ENCODE data around the gene PGAM5.

The PGAM5 gene

GRCh38 chr12:132710405-132711079, at the start of gene PGAM5:
Gene PGAM5 (plus strand): TSS chr12:132710842. CDS start chr12:132710877, 35 bp downstream.
- peak within 1 kb of the TSS; percentile 82 for H3K4me3 ChIP-seq (ENCODE audit: low read length)
- TF ChIP-seq, protein P1, sequence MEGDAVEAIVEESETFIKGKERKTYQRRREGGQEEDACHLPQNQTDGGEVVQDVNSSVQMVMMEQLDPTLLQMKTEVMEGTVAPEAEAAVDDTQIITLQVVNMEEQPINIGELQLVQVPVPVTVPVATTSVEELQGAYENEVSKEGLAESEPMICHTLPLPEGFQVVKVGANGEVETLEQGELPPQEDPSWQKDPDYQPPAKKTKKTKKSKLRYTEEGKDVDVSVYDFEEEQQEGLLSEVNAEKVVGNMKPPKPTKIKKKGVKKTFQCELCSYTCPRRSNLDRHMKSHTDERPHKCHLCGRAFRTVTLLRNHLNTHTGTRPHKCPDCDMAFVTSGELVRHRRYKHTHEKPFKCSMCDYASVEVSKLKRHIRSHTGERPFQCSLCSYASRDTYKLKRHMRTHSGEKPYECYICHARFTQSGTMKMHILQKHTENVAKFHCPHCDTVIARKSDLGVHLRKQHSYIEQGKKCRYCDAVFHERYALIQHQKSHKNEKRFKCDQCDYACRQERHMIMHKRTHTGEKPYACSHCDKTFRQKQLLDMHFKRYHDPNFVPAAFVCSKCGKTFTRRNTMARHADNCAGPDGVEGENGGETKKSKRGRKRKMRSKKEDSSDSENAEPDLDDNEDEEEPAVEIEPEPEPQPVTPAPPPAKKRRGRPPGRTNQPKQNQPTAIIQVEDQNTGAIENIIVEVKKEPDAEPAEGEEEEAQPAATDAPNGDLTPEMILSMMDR (conservative IDR thresholded peaks at IDR 0.05; ENCODE audit: low read depth, low read length), result no peak
- no peak for DNase-seq (ENCODE audit: low read depth)

- TF ChIP-seq, protein P1 (conservative IDR thresholded peaks at IDR 0.05; ENCODE audit: low read depth, low read length), result no peak
- no peak for DNase-seq (ENCODE audit: low read depth)
- H3K4me3 ChIP-seq (ENCODE audit: low read length), result no peak overlapping the region
These were observed 49.6 kb upstream of the PGAM5 start for GRCh38 chr12:132660996-132661395.

GRCh38 chr12:132661972-132662371, 48.7 kb upstream of the PGAM5 start:
- H3K4me3 ChIP-seq (ENCODE audit: low read length), result no peak overlapping the region
- TF ChIP-seq, protein P1 (conservative IDR thresholded peaks at IDR 0.05; ENCODE audit: low read depth, low read length), result no peak
- no peak for DNase-seq (ENCODE audit: low read depth)

DNA sequence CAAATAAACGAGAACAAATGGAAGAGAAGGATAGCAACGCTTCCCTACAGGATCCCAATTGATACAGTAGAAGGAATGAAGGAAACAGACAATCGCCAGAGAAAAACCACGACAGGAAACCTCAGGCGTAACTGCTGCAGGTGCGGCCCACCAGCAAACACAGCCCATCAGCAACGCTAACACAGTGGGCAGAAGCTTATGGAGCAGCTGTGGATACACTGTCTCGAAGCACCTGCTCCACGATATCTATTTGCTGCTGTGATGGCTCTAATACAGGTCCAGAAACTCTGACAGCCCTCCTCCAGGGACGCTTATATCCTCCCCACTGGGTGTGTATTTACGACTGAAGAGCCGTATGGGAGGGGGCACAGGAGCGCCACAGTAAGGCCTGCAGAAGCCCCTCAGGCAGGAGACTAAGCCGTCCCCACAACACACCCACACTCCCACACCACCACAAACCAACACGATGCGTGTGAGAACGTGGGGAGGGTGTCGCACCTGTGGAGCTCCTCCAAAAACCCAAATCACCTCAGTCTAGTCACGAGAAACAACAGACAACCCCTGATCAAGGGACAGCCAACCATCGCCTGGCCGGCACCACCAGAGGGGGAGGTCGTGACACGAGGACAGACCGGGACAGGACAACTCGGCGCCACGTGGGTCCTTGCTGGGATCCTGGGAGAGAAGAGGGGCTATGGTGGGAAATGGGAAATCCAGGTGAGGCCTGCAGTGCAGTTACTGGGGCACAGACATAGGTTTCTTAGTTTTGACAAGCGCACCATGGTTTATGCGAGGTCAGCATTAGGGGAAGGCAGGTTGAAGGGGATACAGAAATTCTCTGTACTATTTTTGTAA, 47.5 kb upstream of the PGAM5 start:
- TF ChIP-seq, protein P1 (conservative IDR thresholded peaks at IDR 0.05; ENCODE audit: low read depth, low read length), result no peak
- H3K4me3 ChIP-seq (ENCODE audit: low read length), result no peak overlapping the region
- no peak for DNase-seq (ENCODE audit: low read depth)

GRCh38 chr12:132664206-132665148, 46.2 kb upstream of the PGAM5 start:
- no peak overlapping the region for H3K4me3 ChIP-seq (ENCODE audit: low read length)
- TF ChIP-seq, protein P1 (conservative IDR thresholded peaks at IDR 0.05; ENCODE audit: low read depth, low read length), result no peak
- no peak for DNase-seq (ENCODE audit: low read depth)

DNA sequence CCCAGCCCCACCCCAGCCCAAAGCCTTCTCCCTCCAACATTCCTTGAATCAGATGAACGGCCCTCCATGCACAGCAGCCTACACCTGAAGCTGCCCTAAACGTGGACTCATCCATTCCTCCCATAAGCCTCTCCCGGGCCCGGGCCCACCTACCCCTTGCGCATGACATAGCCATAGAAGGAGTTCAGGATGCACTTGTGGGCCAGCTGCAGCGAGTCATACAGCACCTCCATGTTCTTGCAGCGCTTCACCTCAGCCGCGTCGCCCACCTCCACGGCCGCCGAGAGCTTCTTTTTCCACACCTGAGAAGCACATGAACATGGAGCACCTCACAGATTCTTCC, 45.5 kb upstream of the PGAM5 start:
- H3K4me3 ChIP-seq (ENCODE audit: low read length), result no peak overlapping the region
- no peak for DNase-seq (ENCODE audit: low read depth)
- TF ChIP-seq, protein P1 (conservative IDR thresholded peaks at IDR 0.05; ENCODE audit: low read depth, low read length), result no peak
